Measurements from ENCODE around the gene RIMBP2. TPM values are rescaled to one million over a fixed set of nuclear protein-coding genes. Genes with fewer than 3 reads are reported as not detected.
A peak's percentile ranks its signal among the peaks of the same experiment; 100 is the strongest.

The RIMBP2 gene
- polyA plus RNA-seq, 1 donor (not counting 4 experiments of a cell fraction or from before 2014, with no cell fraction given): 0.16 TPM

DNA sequence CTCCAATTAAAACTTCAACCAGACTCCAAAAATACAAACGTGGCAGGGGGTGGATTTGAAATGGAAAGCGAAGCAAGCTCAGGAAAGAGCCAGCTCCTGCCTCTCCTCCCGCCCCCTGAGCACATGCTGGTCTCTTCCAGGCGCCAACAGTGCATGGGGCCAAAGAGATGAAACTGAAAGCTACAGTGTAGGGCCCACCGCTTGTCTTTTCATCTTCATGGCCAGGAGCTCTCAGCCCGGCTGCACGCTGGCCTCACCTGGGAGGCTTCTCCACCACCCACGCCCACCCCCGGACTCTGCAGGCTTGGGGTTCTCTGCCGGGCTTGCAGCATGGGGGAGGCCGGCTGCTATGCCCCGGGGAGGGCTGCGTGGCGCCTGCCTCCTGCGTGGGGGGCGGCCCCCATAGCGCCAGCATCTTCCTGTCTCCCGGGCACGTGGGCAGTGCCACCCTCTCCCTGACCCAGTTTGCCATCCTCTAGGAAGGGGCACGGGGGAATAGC lies 2.0 kb downstream of the RIMBP2 start:
- DNase-seq (ENCODE audit: low read depth, low spot score) (no peak), FAIRE-seq (no peak)
- Histone ChIP-seq H3K9ac (ENCODE audit: control insufficient read depth, extremely low read depth, insufficient read depth, low read length) (no peak overlapping the region), H4K20me1 (ENCODE audit: control insufficient read depth, extremely low read depth, insufficient read depth, low read length) (no peaks in the 10 kb centered on the region), H3K27ac (ENCODE audit: control insufficient read depth, insufficient read depth, low read length) (no peak overlapping the region), H3K36me3 (ENCODE audit: control insufficient read depth in 2 of 2, extremely low read depth in 1 of 2, insufficient read depth in 2 of 2, low read length in 2 of 2) (no peaks in the 10 kb centered on the region), H2AFZ (ENCODE audit: control insufficient read depth, low read length) (no peak overlapping the region), H3K4me1 (ENCODE audit: control insufficient read depth, extremely low read depth, insufficient read depth, low read length) (peaks cover 13% of the 10 kb centered on the region), H3K9me1 (ENCODE audit: control insufficient read depth, extremely low read depth, insufficient read depth, low read length) (no peaks in the 10 kb centered on the region), H3K4me2 (ENCODE audit: control insufficient read depth, extremely low read depth, insufficient read depth, low read depth, low read length) (peak overlapping the region; percentile 45), H3K9me3 (ENCODE audit: control insufficient read depth, low read depth, low read length) (no peaks in the 10 kb centered on the region), H3K79me2 (ENCODE audit: control insufficient read depth, insufficient read depth, low read length) (no peaks in the 10 kb centered on the region), H3K27me3 (ENCODE audit: control insufficient read depth, extremely low read depth, insufficient read depth, low read length) (peaks cover 31% of the 10 kb centered on the region), H3K4me3 (ENCODE audit: control insufficient read depth in 2 of 3, extremely low read depth in 1 of 3, insufficient read depth in 2 of 3, low read depth in 1 of 3, low read length in 3 of 3) (no peak overlapping the region)
- TF ChIP-seq EZH2 (IDR thresholded peaks at IDR 0.05; ENCODE audit: low read length) (no peak), CTCF (optimal IDR thresholded peaks at IDR 0.05 in 1 of 3, IDR thresholded peaks at IDR 0.05 in 1 of 3, conservative IDR thresholded peaks at IDR 0.05 in 1 of 3; ENCODE audit: extremely low read depth in 1 of 3, insufficient read depth in 2 of 3, low read length in 3 of 3) (no peak)
- dilution Hi-C loops (cut with MboI; ENCODE audit: extremely low pct_ligation_motif_present, low sequenced_read_pairs): no loop called here

- dilution Hi-C loops (cut with MboI; ENCODE audit: extremely low pct_ligation_motif_present, low sequenced_read_pairs): no loop called here
- peaks cover 34% of the 10 kb centered on the region for H3K27me3 ChIP-seq (ENCODE audit: control insufficient read depth, extremely low read depth, insufficient read depth, low read length)
Measured at GRCh38 chr12:130713581-130713991, 2.5 kb downstream of the RIMBP2 start.

More at GRCh38 chr12:130713581-130713991, 2.5 kb downstream of the RIMBP2 start:
- no peaks in the 10 kb centered on the region for H3K9me3 ChIP-seq (ENCODE audit: control insufficient read depth, low read depth, low read length)
- H3K79me2 ChIP-seq (ENCODE audit: control insufficient read depth, insufficient read depth, low read length): no peaks in the 10 kb centered on the region
- no peak overlapping the region for H3K9ac ChIP-seq (ENCODE audit: control insufficient read depth, extremely low read depth, insufficient read depth, low read length)
- H3K9me1 ChIP-seq (ENCODE audit: control insufficient read depth, extremely low read depth, insufficient read depth, low read length): no peaks in the 10 kb centered on the region
- no peaks in the 10 kb centered on the region for H3K36me3 ChIP-seq (ENCODE audit: control insufficient read depth in 2 of 2, extremely low read depth in 1 of 2, insufficient read depth in 2 of 2, low read length in 2 of 2)
- DNase-seq (ENCODE audit: low read depth, low spot score) (no peak), FAIRE-seq (no peak)
- TF ChIP-seq CTCF (optimal IDR thresholded peaks at IDR 0.05 in 1 of 3, IDR thresholded peaks at IDR 0.05 in 1 of 3, conservative IDR thresholded peaks at IDR 0.05 in 1 of 3; ENCODE audit: extremely low read depth in 1 of 3, insufficient read depth in 2 of 3, low read length in 3 of 3) (no peak), EZH2 (IDR thresholded peaks at IDR 0.05; ENCODE audit: low read length) (no peak)
- H3K4me3 ChIP-seq (ENCODE audit: control insufficient read depth in 2 of 3, extremely low read depth in 1 of 3, insufficient read depth in 2 of 3, low read depth in 1 of 3, low read length in 3 of 3): no peak overlapping the region
- no peak overlapping the region for H3K27ac ChIP-seq (ENCODE audit: control insufficient read depth, insufficient read depth, low read length)
- H4K20me1 ChIP-seq (ENCODE audit: control insufficient read depth, extremely low read depth, insufficient read depth, low read length): no peaks in the 10 kb centered on the region
- H2AFZ ChIP-seq (ENCODE audit: control insufficient read depth, low read length): no peak overlapping the region
- H3K4me2 ChIP-seq (ENCODE audit: control insufficient read depth, extremely low read depth, insufficient read depth, low read depth, low read length): peak overlapping the region; percentile 45
- peaks cover 13% of the 10 kb centered on the region for H3K4me1 ChIP-seq (ENCODE audit: control insufficient read depth, extremely low read depth, insufficient read depth, low read length)
